Stimulated activated CD4-positive, alpha-beta T cell treated with anti-CD3 and anti-CD28 coated beads, Interleukin-1b, Interleukin-23, amount 100 ng/mL, for 24 hours (primary cell): Measurements from ENCODE around the gene SALL2.
A peak's percentile ranks its signal among the peaks of the same experiment; 100 is the strongest.

Source experiments
- DNase-seq, 4 experiments: peaks; one replicate each; pipeline ENCODE4 v3.0.0-alpha.2; 2020; ENCODE audit warnings: low read depth in 4 of 4, low spot score in 1 of 4

Gene SALL2

DNA sequence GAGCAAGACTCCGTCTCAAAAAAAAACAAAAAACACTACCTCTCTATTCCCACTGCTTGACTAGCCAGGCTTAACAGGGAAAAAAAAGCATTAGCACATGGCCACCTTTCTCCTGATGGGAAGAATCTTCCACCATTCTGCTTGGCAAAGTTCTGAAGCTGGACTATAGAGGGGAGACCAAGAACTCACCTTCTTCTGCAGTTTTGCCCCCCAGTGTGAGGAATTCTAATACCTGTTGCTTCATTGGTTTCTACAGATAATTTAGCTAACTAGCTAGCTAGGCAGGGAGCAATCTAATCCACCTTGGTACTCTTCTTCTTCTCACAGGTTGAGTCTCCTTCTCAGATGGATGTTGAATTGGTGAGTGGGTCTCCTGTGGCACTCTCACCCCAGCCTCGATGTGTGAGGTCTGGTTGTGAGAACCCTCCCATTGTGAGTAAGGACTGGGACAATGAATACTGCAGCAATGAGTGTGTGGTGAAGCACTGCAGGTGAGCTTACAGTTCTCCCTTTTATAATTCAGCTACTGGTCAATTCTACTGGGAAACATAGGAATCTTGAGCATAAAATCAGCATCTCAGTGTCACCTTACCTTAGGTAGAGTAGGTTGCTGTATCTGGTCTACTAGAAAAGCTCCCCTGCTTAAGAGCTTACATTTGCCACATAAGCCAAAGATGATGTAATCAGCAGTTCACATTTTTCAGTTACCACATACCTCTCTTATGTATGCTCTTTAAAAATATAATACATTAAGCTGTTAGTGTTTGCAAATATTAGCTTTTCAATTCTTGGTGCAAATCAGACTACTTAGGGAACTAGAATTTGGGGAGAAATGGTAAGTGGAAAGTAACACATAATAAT, 31.0 kb downstream of the SALL2 start:
- no peak for DNase-seq

DNA sequence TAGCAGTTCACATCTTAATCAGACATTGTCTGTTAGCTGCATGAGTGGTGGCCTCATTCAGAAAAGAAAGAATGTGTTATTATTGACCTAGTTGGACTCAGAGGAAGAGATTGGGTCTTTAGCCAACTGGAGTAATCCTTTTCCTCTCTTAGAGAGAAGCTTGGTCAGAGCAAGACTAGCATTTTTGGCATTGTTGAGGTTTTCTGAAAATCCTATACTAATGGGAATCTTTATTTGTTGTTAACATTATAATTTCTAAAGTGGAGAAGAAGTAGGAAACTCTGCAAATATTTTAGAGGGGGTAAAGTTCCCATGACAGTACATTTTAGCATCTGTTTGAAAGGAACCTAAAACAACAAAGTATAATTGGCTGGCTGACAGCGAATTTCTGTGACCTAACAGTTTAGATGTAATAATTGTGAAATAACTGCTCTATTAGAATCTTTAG, 39.5 kb downstream of the SALL2 start:
- DNase-seq, result no peak

GRCh38 chr14:21476925-21477681, 49.0 kb downstream of the SALL2 start, which contains the start of the genes RAB2B and TOX4:
TSS of gene RAB2B (minus strand) at chr14:21476959. CDS start at chr14:21476872, 87 bp downstream.
TSS of gene TOX4 (plus strand) at chr14:21477195. CDS start at chr14:21477279, 84 bp downstream.
- DNase-seq, result peak; percentile 75 to 90 (median 84)

GRCh38 chr14:21476523-21476924, 49.6 kb downstream of the SALL2 start:
- peak; percentile 71 to 76 (median 72) for DNase-seq

DNA sequence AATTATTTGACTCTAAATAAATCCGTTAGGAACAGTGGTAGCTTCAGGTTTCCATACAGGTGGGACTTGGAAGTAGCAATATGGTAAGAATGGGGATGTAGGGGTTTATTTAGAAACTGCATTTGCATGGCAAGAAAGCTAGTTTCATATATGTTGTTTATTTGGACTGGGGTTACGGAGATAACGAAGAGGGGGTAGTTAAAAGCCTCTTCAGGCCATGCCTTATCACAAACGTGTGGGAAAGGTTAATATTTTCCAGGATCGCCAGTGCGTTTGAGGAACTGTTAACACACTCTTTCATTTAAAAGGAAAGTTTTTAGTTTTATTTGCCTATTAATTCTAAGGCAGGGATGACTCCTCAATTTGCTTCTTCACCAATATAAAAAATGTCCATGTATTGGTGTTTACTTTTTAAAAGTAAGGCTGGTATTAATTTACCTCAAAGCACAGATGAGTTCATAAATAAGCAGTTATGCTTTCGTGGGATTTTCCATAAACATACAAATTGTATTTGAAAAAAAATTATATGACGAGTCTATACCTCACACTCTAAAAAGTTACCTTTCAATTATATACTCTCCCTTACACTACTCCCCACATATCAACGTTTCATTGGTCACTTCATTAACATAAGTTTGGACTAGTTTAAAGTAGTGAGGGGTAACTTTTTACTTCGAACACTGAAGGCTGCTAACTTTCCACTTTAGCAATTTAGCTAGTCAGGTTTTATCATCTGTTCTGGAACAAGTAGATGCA, 50.2 kb downstream of the SALL2 start:
- no peak for DNase-seq
